Stimulated activated CD8-positive, alpha-beta memory T cell treated with anti-CD3 and anti-CD28 coated beads, Interleukin-15, amount 100 ng/mL, for 24 hours (primary cell): ENCODE data around the gene RAD23A.
"Not testable (repeated sequence)": the region's sequence is repeated elsewhere in the genome, so short reads cannot be mapped to it uniquely, and the experiment has no call there.

ENCODE experiments used
- DNase-seq: peaks from one replicate; pipeline ENCODE4 v3.0.0-alpha.2; 2020; ENCODE audit warnings: low read depth

The RAD23A gene

GRCh38 chr19:12945479-12946091, at the start of gene RAD23A:
Gene RAD23A (plus strand): TSS chr19:12945862. CDS start chr19:12945949, 87 bp downstream.
- peak; percentile 99 for DNase-seq

GRCh38 chr19:12896460-12896859, 49.2 kb upstream of the RAD23A start:
- DNase-seq, result no peak

GRCh38 chr19:12899891-12900518, 45.7 kb upstream of the RAD23A start:
- no peak for DNase-seq

DNA sequence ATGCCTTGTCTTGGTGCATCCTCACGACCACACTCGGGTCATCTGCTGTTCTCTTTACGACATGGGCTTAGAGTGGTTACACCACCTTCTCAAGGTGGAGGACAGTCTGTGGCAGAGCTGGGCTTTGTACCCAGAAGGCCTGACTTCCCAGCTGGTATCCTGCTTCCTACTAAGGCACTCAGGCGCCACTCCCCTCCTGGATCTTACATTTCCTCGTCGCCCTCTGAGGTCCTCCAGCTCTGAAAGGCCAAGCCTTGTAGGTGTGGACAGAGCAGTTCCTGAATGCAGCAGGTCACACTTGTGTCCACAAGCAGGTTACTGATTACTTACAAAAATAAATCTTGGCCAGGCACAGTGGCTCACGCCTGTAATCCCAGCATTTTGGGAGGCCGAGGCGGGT, 38.5 kb upstream of the RAD23A start:
- DNase-seq, result no peak

- no peak for DNase-seq
These were observed 33.1 kb upstream of the RAD23A start for GRCh38 chr19:12912571-12912970.

- no peak for DNase-seq
These were observed 32.6 kb upstream of the RAD23A start for GRCh38 chr19:12913011-12913561.

- no peak for DNase-seq
These were observed 31.6 kb upstream of the RAD23A start for GRCh38 chr19:12913851-12914690.

GRCh38 chr19:12915860-12916259, 29.8 kb upstream of the RAD23A start:
- DNase-seq, result not testable (repeated sequence)

DNA sequence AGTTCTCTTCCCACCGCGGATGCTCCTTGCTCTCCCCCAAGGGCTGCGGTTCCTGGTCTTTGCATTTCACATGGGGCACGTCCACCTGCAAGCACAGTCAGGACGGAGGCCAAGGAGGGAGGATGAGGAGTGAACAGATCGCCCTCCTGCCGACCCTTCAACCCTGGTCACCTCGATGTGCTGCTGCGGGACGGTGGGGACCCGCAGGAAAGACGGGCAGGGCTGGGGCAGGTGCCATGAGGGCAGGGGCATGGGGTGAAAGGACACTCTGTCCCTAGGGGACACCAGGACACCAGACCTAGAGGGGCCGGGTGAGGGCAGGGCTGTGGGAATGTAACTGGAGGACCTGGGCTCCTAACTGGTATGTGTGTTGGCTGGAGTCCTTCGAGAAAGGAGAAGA, 27.4 kb upstream of the RAD23A start:
- no peak for DNase-seq

DNA sequence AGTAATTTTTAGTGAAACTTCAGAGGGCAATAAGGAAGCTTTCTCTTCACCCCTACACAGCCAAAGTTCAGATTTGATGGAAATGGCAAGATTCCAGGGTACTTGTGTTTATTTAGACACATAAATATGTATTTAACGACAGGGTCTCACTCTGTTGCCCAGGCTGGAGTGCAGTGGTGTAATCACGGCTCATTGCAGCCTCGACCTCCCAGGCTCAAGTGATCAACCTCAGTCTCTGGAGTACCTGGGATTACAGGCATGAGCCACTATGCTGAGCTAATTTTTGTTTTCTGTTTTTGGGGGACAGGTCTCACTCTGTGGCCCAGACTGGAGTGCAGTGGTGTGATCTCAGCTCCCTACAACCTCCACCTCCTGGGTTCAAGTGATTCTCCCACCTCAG, 24.6 kb upstream of the RAD23A start:
- no peak for DNase-seq

DNA sequence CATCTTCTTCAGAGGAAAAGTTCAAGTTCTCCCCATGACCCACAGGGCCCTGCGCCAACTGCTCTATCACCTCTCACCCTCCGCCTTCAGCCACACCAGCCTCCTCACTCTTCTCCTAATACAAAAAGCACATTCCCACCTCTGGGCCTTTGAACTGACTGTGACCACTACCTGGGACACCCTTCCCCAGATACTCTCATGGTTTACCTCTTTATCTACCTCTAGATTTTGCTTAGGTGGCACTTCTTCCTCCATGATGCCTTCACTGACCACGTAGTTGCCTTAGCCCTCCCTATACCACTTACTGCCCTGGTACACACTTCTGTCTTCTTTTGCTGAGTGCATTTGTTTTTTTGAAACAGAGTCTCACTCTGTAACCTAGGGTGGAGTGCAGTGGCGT, 22.7 kb upstream of the RAD23A start:
- no peak for DNase-seq

- DNase-seq, result no peak
These were observed 20.9 kb upstream of the RAD23A start for GRCh38 chr19:12924621-12925310.

DNA sequence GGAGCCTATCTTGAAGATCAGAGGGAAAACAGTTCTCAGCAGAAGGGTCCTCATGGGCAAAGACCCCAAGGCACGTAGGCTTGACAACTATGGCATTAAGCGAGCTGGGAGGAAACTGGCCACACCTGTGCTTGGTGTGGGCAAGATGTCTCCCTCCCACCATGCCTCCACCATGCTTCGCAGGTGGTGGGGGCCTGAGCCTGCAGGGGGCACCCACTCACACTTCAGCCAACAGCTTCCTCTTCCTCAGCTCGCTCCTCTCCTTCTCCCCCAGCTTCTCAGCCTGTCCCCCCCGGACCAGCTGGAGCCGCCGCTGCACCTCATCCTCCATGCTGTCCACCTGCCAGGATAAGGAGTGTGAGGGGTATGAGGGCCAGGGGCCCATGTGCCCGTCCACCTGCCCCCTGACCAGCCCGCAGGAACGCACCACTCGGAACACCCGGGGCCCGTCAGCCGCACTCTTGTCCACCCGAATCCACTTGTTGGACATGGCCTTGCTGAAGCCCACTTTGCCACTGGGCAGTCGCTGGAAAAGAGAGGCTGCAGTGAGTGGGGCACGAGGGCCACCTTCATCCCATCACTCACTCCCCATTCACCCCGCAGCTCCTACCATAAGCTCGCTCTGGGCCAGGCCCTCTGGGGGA, 15.5 kb upstream of the RAD23A start:
- DNase-seq, result no peak

DNA sequence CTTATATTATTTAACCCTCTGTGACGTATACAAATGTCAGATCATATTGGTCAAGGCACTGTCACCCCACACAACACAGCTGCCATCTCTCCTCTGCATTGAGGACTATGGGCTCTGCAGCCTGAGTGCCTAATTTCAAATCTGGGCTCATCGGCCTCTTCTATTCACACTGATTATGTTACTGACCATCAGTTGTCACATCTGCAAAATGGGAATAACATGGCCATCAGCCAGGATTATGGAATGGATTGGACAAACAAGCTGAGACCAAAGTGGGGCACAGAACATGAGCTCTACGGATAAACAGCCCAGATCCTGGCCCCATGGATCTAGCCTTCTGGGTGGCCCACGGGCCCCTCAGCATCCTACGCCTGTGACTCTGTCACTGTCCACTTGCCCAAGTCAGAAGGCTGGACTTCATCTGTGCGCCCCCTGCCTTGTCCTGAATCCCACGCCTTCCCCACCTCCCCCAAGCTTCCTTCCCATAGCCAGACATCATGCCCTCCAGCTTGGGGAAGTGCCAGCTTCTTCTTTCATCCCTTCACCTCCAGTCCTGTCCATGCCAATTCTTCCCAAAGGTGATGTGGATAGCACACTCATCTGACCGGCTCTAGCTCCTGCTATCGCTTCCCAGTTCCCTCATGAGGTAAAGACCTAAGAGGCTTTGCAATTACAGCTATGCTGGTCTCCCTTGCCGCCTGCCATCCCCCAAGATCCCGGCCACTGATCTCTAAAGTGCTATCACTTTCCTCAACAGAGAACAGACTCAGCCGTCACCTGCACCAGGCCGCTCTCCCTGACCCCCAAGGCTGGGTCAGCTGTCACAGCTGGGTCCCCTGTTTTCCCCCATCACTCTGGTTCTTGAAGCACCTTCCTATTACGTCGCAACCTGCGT, 13.0 kb upstream of the RAD23A start:
- DNase-seq, result no peak

- peak; percentile 72 for DNase-seq
These were observed 12.2 kb upstream of the RAD23A start, which contains the start of gene FARSA for GRCh38 chr19:12933287-12934072. Gene FARSA (minus strand): TSS chr19:12933711. CDS start chr19:12933696, 15 bp downstream.

- DNase-seq, result no peak
These were observed 10.6 kb upstream of the RAD23A start for GRCh38 chr19:12935071-12935470.

DNA sequence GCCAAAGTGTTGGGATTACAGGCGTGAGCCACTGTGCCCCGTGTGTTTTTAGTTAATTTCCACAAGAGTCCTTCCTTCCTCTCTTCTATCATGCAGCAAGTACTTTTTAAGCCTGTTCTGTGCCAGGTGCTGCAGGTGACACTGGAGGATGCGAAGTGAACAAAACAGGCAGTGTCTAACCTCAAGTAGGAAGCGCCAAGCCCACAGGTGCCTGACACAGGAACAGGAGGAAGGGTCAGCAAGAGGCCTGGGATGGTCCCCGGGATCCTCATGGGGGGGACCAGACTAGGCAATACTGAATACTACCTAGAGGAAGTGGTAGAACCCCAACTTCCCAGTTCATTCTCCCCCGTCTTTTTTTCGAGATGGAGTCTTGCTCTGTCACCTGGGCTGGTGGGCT, 9.1 kb upstream of the RAD23A start:
- DNase-seq, result no peak

DNA sequence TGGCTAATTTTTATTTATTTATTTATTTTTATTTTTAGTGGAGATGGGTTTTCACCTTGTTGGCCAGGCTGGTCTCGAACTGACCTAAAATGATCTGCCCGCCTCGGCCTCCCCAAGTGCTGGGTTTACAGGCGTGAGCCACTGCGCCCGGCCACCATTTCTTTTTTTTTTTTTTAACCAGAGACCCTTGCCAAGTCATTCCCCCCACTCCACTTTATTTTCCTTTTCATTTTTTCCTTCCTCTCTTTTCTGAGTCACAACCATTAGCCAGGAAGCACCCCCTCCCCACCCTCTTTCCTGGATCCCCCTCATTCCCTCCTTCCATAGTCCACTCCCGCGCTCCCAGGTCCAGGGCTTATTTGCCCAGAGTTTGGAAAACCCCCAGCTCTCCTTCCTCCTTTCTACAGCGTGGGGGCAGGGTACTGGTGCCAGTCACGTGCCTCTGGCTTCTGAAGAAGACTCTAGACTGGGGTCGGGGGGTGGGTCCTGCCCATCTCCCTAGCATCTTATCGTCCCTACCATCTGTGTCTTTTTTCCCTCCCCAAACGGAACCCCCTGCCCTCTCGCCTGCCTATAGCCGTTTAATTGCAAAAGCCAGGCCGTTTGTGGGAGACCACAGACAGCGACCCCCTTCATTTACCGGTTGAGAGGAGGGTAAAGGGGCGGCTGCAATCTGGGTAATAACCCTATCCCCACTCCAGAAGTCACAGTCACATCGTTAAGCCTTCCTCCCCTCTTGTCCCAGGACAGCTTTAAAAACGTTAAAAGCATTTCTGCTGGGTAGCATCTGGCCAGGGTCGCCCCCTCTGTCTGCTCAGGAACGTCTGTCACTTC, 8.4 kb upstream of the RAD23A start:
- DNase-seq, result no peak
